NCI-H524 (cell line): ENCODE measurements around the gene SPDEF.

Experiments used
- DNase-seq, 2 experiments: peaks; one replicate each; lab custom pipeline; 2025; lab: John Stamatoyannopoulos, UW

Gene SPDEF

DNA sequence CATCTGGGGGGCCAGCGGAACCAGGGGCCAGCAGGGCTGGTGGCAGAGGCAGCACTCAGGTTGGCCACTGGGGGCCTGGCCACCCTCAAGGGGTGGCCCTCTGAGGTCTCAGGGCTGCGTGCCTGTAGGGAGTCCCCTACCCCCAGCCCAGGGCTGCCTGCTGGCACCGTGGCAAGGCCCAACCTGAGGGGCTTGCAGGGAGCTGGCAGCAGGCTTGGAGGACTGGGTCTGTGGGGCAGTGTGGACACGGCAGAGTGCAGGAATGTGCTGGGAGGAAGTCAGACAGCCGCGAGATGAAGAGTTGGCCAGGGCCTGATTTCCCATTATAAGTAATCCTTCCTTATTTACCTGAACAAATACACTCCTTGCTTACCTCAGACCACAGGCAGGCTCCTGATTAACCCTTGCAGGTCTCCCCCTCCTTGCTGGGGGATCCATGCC lies at the start of gene SPDEF:
Gene SPDEF (minus strand): TSS at position 299 of the 441 bp plus-strand sequence. CDS start 11,874 bp downstream, outside the sequence.
- DNase-seq = no peak

DNA sequence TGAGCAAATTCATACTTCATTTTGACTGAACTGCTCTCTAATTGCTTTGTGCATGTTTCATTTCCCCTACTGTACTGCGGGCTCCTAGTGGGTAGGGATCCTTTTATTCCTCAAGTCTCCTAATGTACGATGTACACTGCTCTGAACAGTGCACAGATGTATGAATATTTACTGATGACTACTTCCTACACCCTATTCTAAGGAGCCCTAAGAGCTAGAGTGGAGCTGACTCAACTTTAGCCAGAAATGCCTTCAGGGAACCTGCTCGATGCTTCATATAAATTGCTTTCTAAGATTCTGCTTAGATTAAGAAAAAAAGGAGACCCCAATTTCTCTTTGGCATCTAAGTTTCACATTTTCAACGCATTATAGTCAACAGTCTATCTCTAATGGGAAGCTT lies 47.6 kb upstream of the SPDEF start:
- no peak for DNase-seq

DNA sequence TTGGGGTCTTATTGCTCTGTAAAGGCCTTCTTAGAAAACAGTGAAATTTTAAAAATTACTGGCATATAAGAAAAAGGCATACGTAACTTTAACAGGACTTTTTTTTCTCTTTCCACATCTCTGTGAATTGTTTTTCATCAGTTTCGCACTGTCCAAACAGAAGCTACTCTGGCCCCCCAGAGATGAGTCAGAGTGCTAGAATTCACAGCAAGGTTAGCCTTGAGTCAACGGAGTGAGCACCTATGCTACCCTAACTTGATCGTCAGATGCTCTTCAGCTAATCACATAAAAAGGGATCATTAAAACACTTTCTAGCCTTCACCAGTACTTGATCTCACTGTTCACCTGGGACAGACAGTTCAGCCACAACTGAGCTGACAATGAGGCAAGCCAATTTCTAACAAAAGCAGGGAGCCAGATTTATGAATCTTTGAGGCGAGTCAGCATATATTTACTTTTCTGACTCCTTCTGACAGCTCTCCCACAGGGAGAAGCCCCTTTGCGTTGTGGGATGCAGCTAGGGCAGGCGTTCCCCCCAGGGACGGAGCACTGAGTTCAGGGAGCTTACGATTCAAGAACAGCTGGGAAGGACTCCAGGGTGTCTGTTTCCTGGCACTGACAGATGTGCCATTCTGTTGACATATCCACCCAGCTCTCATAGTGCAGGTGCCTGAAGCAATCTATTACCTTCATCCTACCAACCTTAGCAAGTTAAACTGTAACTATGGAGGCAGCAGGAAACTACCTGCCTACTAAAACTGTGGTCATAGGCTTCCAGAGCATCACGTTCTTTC lies 46.4 kb upstream of the SPDEF start:
- DNase-seq = peak; percentile 69 to 82

DNA sequence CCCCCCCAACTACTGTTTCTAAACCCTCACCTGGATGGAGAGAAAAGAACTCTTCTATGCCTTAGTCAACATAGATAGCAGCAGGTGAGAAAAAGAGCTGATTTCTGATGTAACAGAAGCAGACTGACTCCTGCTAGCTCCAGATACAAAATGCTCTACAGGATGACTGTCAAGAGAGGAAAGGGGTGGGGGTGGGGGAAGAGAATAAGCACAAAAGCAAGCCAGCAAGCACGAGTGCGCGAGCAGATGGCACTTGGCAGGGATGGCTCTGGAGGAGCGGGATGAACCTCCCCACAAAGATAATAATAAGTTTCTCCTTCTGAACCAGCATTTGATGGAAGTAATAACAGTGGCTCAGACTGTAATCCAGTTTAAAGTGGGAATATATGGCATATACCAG lies 45.6 kb upstream of the SPDEF start:
- DNase-seq = peak; percentile 90

- DNase-seq = no peak
Measured at GRCh38 chr6:34600796-34601195, 44.7 kb upstream of the SPDEF start.

GRCh38 chr6:34600101-34600500 lies 44.0 kb upstream of the SPDEF start:
- no peak for DNase-seq

GRCh38 chr6:34598712-34599111 lies 42.6 kb upstream of the SPDEF start:
- DNase-seq = no peak

DNA sequence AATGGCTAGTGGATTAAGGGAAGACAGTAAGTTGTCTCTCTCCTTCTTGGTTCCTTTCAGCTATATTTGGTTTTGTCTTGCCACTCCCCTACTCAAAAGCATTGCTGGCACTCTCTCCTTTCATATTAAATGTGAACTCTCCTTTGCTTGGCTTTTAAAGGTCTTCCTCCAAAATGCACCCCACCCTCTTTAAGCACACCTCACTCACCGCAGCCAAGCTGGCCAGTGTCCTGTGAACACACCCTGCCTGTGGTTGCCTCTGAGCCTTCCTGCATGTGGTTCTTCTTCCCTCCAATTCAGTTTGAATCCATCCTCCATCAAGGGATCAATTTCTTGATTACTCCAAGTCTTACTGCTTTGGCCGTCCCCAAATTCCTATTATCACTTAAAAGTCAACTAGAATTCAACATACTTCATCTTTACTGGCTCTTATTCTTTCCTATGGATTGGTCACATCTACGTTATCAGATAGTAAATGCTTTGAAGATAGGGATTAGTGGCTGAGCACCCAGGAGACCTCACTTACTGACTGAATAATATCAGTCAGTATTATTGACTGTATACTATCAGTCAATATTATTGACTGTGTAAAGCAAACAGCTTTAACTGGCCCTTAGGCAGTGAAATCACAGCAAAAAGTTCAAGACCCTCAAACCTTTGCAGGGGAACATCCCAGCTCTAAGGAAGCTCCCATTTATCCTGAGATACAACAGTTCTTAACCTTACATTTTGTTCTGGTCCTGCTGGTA lies 41.6 kb upstream of the SPDEF start:
- no peak for DNase-seq

DNA sequence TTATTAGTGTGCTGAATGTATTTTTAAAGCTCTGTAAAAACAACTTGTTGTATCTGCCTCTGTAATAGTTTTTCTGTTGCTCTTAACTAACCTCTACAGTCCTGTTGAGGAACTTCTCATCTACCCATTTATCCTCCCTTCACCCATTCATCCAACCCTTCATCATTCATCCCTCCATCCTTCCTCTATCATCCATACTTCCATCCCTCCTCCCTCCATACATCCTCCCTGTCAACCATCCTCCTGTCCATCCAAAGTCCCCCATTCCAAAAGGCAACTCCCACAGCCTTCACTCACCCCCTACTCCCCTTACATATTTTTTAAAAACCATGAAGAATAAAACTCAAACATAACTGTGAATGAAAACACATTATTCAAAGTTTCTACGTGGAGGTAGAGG lies 40.7 kb upstream of the SPDEF start:
- no peak for DNase-seq

GRCh38 chr6:34595332-34596184 lies 39.4 kb upstream of the SPDEF start:
- DNase-seq = no peak

DNA sequence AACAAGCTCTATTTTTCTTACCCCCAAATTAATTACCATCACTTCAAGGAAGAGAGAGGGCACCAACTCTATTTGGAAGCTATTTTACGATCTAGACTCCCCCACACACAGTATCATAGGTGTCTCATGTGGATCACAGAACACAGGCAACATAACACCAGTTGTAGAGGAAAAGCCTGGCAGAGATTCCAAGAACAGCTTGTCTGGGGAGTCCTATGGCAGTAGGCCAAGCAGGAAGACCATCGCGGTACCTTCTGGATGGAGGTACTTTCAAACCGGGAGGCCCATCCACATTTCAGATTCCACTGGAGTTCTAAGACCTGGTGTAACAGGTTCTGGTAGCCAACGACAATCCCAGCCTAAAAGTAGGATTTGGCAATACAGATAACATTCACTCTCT lies 37.6 kb upstream of the SPDEF start:
- DNase-seq = peak in 1 of 2 experiments; percentile 59

DNA sequence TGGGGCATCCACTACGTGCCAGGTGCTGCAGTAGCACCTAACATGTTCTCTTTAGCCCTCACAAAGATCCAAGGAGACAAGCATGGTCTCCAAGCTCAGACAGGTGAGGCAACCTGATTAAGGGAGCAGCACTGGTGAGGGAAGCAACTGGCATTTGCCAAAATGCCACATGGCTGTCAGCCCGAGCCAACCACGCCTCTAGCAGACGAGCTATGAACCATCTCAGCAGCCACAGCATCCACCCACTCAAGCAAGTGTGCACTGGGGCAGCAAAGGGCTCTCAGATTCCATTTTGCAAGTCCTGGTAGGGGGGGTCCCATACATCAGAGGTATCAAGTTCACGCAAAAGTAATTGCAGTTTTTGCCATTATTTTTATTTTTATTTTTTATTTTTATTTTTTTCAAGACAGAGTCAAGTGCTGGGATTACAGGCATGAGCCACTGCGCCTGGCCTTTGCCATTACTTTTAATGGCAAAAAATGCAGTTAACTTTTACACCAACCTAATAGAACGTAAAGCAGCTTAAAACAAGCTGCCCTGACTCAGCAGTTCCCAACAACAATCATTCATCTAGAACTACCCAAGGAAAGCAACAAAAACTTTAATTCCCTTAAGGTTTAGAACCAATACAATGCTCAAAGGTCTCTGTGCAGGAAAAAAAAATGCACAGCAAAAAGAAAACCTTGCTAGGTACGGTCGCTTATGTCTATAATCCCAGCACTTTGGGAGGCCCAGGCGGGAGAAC lies 36.3 kb upstream of the SPDEF start:
- no peak for DNase-seq

DNA sequence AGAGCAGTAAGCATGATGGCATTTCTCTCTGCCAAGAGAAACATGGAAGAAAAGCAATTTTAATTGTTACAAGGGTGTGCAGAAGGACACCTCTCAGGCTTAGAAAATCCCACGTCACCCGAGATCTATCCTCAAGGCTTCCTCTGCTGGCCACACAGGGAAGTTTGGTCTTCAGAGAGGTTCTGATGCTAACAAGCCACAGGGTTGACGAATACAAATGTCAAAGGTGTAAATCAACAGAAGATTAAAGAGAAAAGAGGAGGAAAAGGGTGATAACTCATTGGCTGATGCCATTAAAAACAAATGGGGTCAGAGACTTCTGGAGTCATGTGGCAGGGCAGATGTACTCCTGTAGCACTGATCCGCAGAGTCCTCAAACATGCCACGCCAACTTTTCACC lies 33.6 kb upstream of the SPDEF start:
- no peak for DNase-seq

DNA sequence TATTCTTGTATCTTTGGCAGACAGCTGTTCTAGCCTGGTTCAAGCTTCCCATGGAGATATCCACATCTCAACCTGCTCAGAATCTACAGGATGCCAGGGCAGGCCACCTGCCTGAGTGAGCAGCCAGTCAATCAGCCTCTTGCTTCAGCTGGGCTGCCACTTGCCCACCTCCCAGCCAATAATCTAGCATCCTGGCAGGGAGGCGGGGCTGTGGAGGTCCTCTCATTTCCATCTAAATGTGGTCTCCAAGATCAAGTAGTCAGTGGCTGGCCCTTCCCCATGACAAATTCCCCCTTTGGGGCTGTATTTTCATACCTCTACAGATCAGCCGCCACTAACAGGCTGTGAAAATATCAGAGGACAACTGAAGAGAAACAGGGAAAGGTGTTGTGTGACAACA lies 33.0 kb upstream of the SPDEF start:
- DNase-seq = no peak

GRCh38 chr6:34587851-34588250 lies 31.7 kb upstream of the SPDEF start:
- DNase-seq = no peak

- DNase-seq = no peak
Measured at GRCh38 chr6:34587325-34587724, 31.2 kb upstream of the SPDEF start.

DNA sequence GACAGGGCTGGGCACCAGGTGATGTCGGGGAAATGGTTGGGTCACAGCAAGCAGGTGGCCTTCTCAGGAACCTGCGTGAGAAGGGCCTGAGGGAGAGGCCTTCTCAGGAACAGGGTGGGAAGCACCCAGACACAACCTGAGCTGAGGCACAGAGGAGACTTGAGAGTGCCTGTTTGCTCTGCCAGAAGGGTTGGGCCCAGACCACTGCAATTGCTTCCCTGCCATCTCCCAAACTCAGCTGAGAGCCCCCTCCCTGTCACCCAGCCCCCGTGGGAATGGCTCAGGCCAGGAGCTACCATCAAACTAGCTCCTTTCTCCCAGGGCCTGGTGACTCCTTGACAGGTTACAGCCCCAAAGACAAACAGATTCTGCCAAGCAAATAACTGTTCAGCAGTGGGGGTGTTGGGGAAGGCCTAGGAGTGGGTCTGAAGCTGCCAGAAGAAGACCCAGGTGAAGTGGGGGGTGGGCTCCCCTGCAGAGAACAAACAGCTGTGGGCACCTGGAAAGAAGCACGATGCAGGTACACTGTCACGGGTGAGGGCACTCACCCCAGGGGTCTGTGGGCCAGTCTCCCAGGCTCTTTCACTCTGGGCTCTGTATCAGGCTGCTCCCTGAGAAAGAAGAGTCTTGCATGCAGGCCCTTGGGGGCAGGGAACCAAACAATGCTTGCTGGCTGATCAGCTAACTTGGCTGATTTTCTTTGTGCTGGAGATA lies 30.4 kb upstream of the SPDEF start:
- DNase-seq = no peak

DNA sequence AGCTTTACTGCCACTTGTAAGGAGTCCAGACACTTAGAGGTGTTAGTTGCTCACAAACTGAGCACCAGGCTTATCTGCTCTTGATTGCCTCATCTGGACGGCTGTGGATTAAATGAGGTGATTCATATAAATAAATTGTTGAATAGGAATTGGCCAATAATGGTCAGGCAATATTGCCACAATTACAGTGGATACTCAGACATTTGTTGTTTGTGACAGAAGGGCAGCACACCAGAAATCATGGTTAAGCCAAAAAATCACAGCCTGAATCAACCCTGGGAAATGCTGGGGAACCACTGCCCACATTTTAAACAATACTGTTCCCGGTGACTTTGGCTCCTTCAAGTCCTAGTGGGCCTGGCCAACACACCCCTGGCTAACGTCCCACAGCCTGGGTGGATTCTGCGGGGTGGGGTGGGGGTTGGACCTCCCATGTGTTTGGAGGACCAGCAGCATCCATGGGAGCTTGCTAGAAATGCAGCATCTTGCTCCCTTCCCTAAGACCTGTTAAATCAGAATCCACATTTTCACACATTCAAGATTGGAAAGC lies 29.5 kb upstream of the SPDEF start:
- no peak for DNase-seq

- no peak for DNase-seq
Measured at GRCh38 chr6:34585108-34585507, 29.0 kb upstream of the SPDEF start.

- no peak for DNase-seq
Measured at GRCh38 chr6:34584694-34585093, 28.6 kb upstream of the SPDEF start.
